HG03064 (cell line): ENCODE measurements around the gene RUBCN.
A peak's percentile ranks its signal among the peaks of the same experiment; 100 is the strongest.
"Not testable (repeated sequence)": the region's sequence is repeated elsewhere in the genome, so short reads cannot be mapped to it uniquely, and the experiment has no call there.

Experiments
- ATAC-seq: cut with Tn5 transposase; IDR thresholded peaks from one replicate; pipeline ENCODE4 v1.9.1; 2021; ENCODE audit warnings: low read depth; ENCODE audit not compliant: unreplicated experiment

The RUBCN gene

GRCh38 chr3:197690754-197691153 is 46.0 kb downstream of the RUBCN start:
- ATAC-seq, result no peak

GRCh38 chr3:197687570-197687969 is 49.1 kb downstream of the RUBCN start:
- no peak for ATAC-seq

- no peak for ATAC-seq
Observed at GRCh38 chr3:197686899-197687298, 49.8 kb downstream of the RUBCN start.

- no peak for ATAC-seq
Observed at GRCh38 chr3:197685546-197685945, 51.2 kb downstream of the RUBCN start.

GRCh38 chr3:197683191-197683590 is 53.5 kb downstream of the RUBCN start:
- ATAC-seq, result no peak

- no peak for ATAC-seq
Observed at GRCh38 chr3:197682713-197683112, 54.0 kb downstream of the RUBCN start.

- ATAC-seq, result no peak
Observed at GRCh38 chr3:197680955-197681521, 55.7 kb downstream of the RUBCN start.

GRCh38 chr3:197675951-197676350 is 60.8 kb downstream of the RUBCN start:
- no peak for ATAC-seq

GRCh38 chr3:197675563-197675860 is 61.2 kb downstream of the RUBCN start:
- ATAC-seq, result no peak

- no peak for ATAC-seq
Observed at GRCh38 chr3:197674741-197675562, 61.8 kb downstream of the RUBCN start.

GRCh38 chr3:197673170-197673569 is 63.5 kb downstream of the RUBCN start:
- no peak for ATAC-seq

GRCh38 chr3:197670361-197670760 is 66.3 kb downstream of the RUBCN start:
- ATAC-seq, result no peak

- no peak for ATAC-seq
Observed at GRCh38 chr3:197667968-197668367, 68.7 kb downstream of the RUBCN start.

GRCh38 chr3:197667293-197667692 is 69.4 kb downstream of the RUBCN start:
- ATAC-seq, result not testable (repeated sequence)

- ATAC-seq, result not testable (repeated sequence)
Observed at GRCh38 chr3:197666221-197666842, 70.4 kb downstream of the RUBCN start.

GRCh38 chr3:197665549-197665948 is 71.2 kb downstream of the RUBCN start:
- ATAC-seq, result not testable (repeated sequence)

- peak; percentile 71 for ATAC-seq
Observed at GRCh38 chr3:197665142-197665491, 71.6 kb downstream of the RUBCN start.

- peak; percentile 36 for ATAC-seq
Observed at GRCh38 chr3:197664414-197665141, 72.1 kb downstream of the RUBCN start.

GRCh38 chr3:197663367-197664140 is 73.2 kb downstream of the RUBCN start:
- not testable (repeated sequence) for ATAC-seq

GRCh38 chr3:197662352-197662751 is 74.4 kb downstream of the RUBCN start:
- not testable (repeated sequence) for ATAC-seq

GRCh38 chr3:197661874-197662273 is 74.8 kb downstream of the RUBCN start:
- ATAC-seq, result not testable (repeated sequence)
